Peyer's patch (tissue), 4 donors: ENCODE measurements around the gene AKR7A2.

Experiments
- POLR2A ChIP-seq, 2 donors: fragments of 450-650 bp; IDR thresholded peaks; one replicate each; pipeline ENCODE4 v1.5.1; 2017; ENCODE audit warnings: antibody characterized with exemption in 2 of 2, mild to moderate bottlenecking in 2 of 2, moderate library complexity in 2 of 2
- TF ChIP-seq, protein P1 (sequence below), 6 experiments: fragments of 450-650 bp in 4 of 6; fragments of 200-600 bp in 2 of 6; sonication (generic) in 1 of 6; IDR thresholded peaks; one replicate each; pipeline ENCODE4 v1.5.1; 2017 to 2019; ENCODE audit warnings: antibody characterized with exemption in 6 of 6, mild to moderate bottlenecking in 3 of 6, moderate library complexity in 1 of 6

DNA sequence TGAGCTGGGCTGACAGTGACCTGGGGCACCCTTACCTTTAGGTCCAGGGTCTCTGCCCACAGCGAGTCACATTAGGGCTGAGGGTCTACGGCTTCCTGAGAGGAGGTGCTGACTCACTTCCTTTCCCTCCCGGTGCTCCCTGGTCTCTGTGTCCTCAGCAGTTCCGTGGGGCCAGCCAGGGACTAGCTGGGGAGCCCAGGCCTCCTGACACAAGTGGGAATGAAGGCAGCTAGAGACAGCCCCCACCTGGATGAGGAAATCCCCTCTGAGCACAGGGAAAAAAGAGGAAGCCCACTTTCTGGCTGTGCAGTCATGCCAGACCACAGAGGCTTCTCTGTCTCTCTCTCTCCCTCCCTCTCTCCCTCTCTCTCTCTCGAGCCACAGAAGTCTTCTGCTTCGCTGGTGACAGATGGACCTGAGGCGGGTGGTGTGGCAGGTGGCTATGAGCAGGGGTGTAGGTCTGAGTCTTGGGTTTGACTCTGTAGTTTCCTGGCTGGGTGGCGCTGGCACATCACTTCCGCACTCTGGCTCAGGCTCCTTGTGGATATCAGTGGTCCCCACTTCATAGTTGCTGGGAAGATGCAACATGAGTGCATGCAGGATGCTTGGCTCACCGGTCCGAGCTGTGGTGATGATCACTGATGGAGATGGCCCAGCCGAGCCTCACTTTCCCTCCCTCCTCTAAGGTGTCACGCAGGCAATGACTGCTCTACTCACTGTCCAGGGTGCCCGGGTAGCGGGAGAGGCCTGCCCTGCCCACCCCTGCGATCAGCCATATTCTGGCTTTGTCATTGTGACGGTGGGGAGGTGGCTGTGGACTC, 3.6 kb upstream of the AKR7A2 start:
- TF ChIP-seq, protein P1, sequence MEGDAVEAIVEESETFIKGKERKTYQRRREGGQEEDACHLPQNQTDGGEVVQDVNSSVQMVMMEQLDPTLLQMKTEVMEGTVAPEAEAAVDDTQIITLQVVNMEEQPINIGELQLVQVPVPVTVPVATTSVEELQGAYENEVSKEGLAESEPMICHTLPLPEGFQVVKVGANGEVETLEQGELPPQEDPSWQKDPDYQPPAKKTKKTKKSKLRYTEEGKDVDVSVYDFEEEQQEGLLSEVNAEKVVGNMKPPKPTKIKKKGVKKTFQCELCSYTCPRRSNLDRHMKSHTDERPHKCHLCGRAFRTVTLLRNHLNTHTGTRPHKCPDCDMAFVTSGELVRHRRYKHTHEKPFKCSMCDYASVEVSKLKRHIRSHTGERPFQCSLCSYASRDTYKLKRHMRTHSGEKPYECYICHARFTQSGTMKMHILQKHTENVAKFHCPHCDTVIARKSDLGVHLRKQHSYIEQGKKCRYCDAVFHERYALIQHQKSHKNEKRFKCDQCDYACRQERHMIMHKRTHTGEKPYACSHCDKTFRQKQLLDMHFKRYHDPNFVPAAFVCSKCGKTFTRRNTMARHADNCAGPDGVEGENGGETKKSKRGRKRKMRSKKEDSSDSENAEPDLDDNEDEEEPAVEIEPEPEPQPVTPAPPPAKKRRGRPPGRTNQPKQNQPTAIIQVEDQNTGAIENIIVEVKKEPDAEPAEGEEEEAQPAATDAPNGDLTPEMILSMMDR (IDR thresholded peaks at IDR 0.05), result no peak
- no peak for TF ChIP-seq POLR2A (IDR thresholded peaks at IDR 0.05)
